Measurements from ENCODE around the gene ARHGAP24. TPM values are rescaled to one million over a fixed set of nuclear protein-coding genes. Genes with fewer than 3 reads are reported as not detected.

ARHGAP24 gene
- total and polyA plus RNA-seq, 2 of the 13 experiments (the other 11 are each of a cell fraction or from before 2014, with no cell fraction given) = 0.07 to 0.55 TPM

DNA sequence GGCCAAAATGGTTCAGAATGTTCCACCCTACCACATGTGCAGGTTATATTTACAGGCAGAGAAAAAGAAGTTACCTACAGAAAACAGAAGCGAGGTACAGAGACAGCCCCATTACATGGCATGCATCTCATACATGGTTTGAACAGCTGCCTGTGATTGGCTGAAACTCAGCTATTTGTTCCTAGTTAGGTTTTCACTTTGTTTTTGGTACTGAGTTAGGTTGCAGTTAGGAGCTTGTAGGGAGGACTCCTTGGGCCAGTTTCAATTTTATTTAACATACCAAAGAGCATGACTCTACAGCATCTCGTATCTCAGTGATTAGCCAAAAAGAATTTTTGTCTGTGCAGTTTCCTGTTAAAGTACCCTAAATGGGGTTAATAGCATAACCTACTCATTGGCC lies 492.9 kb downstream of the ARHGAP24 start:
- 9% methylated on average over 2 of the region's 2 CpGs for WGBS (ENCODE audit: low lambda C conversion rate)
- FAIRE-seq (no peak), ATAC-seq (no peak), DNase-seq (ENCODE audit: low spot score) (no peak)
- Histone ChIP-seq H3K4me1 (ENCODE audit: insufficient read depth, low read length) (no peaks in the 10 kb centered on the region), H2AFZ (ENCODE audit: low read length) (no peak overlapping the region), H3K36me3 (replicated peaks in 1 of 2; ENCODE audit: control insufficient read depth in 1 of 2, insufficient read depth in 2 of 2, low read length in 2 of 2) (no peaks in the 10 kb centered on the region), H3K27me3 (ENCODE audit: control insufficient read depth in 1 of 2, insufficient read depth in 2 of 2, low read length in 2 of 2) (no peaks in the 10 kb centered on the region), H3K4me2 (ENCODE audit: low read depth, low read length) (no peak overlapping the region), H3K4me3 (replicated peaks in 1 of 3; ENCODE audit: insufficient read depth in 1 of 3, low read depth in 2 of 3, low read length in 3 of 3) (no peak overlapping the region), H4K20me1 (ENCODE audit: insufficient read depth, low read length) (no peaks in the 10 kb centered on the region), H3K9ac (ENCODE audit: insufficient read depth, low read depth, low read length) (no peak overlapping the region), H3K9me3 (ENCODE audit: low read length) (no peaks in the 10 kb centered on the region), H3K27ac (ENCODE audit: extremely low read length, insufficient read depth, low read length) (no peak overlapping the region), H3K79me2 (ENCODE audit: insufficient read depth, low read length) (no peaks in the 10 kb centered on the region)
- intact Hi-C loops (cut with micrococcal nuclease; ENCODE audit: unreplicated experiment) = loop anchor here (10.0 kb wide), 1 partner anchor 143 kb away; no protein-coding TSS in a partner anchor
- no TSS peak for BruUV-seq (replicated peaks)
- TF ChIP-seq RFXANK (CRISPR knock-in tag; IDR thresholded peaks at IDR 0.05) (no peak), ZNF724P (CRISPR knock-in tag; IDR thresholded peaks at IDR 0.05; ENCODE audit: borderline replicate concordance) (no peak), SP1 (IDR thresholded peaks at IDR 0.05) (no peak), SP1 (CRISPR knock-in tag; IDR thresholded peaks at IDR 0.05) (no peak), ZNF329 (CRISPR knock-in tag; IDR thresholded peaks at IDR 0.05; ENCODE audit: low read depth) (no peak), ZNF407 (CRISPR knock-in tag; IDR thresholded peaks at IDR 0.05; ENCODE audit: not compliant biosample characterization) (no peak), SP2 (CRISPR knock-in tag; IDR thresholded peaks at IDR 0.05) (no peak), ZNF547 (CRISPR knock-in tag; IDR thresholded peaks at IDR 0.05) (no peak), RARG (CRISPR knock-in tag; IDR thresholded peaks at IDR 0.05; ENCODE audit: low read depth) (no peak), POLR2G (IDR thresholded peaks at IDR 0.05; ENCODE audit: low read depth, low read length) (no peak), PRPF4 (IDR thresholded peaks at IDR 0.05; ENCODE audit: low read depth, low read length, poor library complexity, severe bottlenecking) (no peak), SMAD1 (CRISPR knock-in tag; IDR thresholded peaks at IDR 0.05; ENCODE audit: borderline replicate concordance, low read depth) (no peak), MYC (CRISPR knock-in tag; IDR thresholded peaks at IDR 0.05; ENCODE audit: borderline replicate concordance) (no peak), ZNF660 (CRISPR knock-in tag; IDR thresholded peaks at IDR 0.05; ENCODE audit: borderline replicate concordance, low read depth) (no peak), ADNP (CRISPR knock-in tag; IDR thresholded peaks at IDR 0.05) (no peak), ZNF383 (CRISPR knock-in tag; IDR thresholded peaks at IDR 0.05; ENCODE audit: borderline replicate concordance) (no peak)
- TF ChIP-seq, protein P1, sequence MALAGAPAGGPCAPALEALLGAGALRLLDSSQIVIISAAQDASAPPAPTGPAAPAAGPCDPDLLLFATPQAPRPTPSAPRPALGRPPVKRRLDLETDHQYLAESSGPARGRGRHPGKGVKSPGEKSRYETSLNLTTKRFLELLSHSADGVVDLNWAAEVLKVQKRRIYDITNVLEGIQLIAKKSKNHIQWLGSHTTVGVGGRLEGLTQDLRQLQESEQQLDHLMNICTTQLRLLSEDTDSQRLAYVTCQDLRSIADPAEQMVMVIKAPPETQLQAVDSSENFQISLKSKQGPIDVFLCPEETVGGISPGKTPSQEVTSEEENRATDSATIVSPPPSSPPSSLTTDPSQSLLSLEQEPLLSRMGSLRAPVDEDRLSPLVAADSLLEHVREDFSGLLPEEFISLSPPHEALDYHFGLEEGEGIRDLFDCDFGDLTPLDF (CRISPR knock-in tag; IDR thresholded peaks at IDR 0.05) = no peak
- in situ Hi-C loops (cut with HindIII; ENCODE audit: extremely low pct_ligation_motif_present, low pct_unique_long_range_greater_than_20kb) = loop anchor here (5.0 kb wide), 1 partner anchor 171 kb away; no protein-coding TSS in a partner anchor
- ChIA-PET CTCF (ENCODE audit: low intra/inter-chr PET ratio, low total read pairs) (interaction anchor here (3.8 kb wide), 1 partner anchor 172 kb away, joined by 17 read pairs; no protein-coding TSS in a partner anchor), POLR2A (no interaction called here)

All from HepG2 (cell line).